Right atrium auricular region (tissue), 2 donors: ENCODE data around the gene RPL22. TPM values are rescaled to one million over a fixed set of nuclear protein-coding genes. Genes with fewer than 3 reads are reported as not detected.
A peak's percentile ranks its signal among the peaks of the same experiment; 100 is the strongest.

Source experiments
- DNase-seq: peaks from one replicate; pipeline ENCODE4 v3.0.0-alpha.2; 2019; ENCODE audit warnings: low spot score
- H3K27ac ChIP-seq, 2 donors: fragments of 200-600 bp; sonication (generic); 1 replicate in 1 of 2; 2 replicates in 1 of 2; pipeline ENCODE4 v1.5.1; 2016 to 2019
- H3K27me3 ChIP-seq, 2 donors: fragments of 200-600 bp; sonication (generic); one replicate each; pipeline versions ENCODE4 v1.5.1 to v1.6.0; 2017 to 2019
- H3K36me3 ChIP-seq: fragments of 200-600 bp; sonication (generic); one replicate; pipeline ENCODE4 v1.5.1; 2016
- H3K4me1 ChIP-seq, 2 donors: fragments of 200-600 bp; sonication (generic); one replicate each; pipeline versions ENCODE4 v1.5.1 to v1.6.0; 2017 to 2019
- H3K4me3 ChIP-seq, 2 donors: fragments of 200-600 bp; sonication (generic); 1 replicate in 1 of 2; 2 replicates in 1 of 2; pipeline ENCODE4 v1.5.1; 2017 to 2019; ENCODE audit warnings: mild to moderate bottlenecking in 1 of 2, moderate library complexity in 1 of 2
- H3K9me3 ChIP-seq, 2 donors: fragments of 200-600 bp; sonication (generic); one replicate each; pipeline ENCODE4 v1.5.1; 2019
- total RNA-seq, 2 donors: library from RNA; depleted of rRNA; stranded (reverse); fragments of >200 nt; gene quantifications; one replicate each; pipeline ENCODE4 v1.1.0, GENCODE V29; 2016
- TF ChIP-seq, protein P1 (sequence below), 2 donors: fragments of 200-600 bp; sonication (generic); IDR thresholded peaks; one replicate each; pipeline ENCODE4 v1.5.1; 2019; ENCODE audit warnings: antibody characterized with exemption in 2 of 2

The RPL22 gene
- total RNA-seq, 2 donors from 2014 or later = 75.4 to 115 TPM

DNA sequence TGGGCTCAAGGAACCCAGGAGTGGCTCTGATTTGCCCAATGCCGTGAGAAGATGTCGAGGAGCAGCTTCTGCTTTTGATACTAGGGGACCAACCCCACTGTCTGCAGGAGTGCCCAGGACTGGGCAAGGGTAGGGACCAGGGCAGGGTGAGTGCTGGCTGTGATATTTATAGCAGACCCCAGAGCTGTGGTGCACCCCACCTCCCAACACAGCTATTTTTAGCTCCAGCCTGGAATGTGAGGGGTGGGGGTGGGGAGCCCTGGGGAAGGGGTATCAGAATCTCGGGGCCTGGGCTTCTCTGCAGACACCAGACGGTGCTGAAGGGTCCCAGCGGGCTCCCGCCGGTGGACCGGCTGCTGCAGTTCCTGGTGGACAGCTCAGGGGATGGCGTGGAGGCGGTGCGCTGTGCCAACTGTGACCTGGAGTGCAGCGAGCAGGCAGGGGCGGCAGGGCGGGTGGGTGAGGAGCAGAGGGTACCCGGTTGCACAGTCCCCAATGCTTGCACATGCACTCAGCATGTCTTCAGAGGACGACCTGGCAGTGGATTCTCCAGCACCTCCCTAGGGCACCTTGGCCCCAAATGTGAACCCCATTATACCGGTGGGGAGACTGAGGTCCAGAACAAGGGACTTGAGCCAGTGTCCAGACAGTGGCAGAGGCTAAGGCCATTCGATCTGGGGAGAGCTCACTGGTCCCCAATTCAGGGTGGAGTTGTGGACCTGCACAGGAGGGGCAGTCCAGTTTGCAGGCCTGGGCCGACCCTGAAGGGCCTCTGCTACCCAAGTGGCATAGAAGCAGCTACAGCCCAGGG, 7.9 kb upstream of the RPL22 start:
- TF ChIP-seq, protein P1, sequence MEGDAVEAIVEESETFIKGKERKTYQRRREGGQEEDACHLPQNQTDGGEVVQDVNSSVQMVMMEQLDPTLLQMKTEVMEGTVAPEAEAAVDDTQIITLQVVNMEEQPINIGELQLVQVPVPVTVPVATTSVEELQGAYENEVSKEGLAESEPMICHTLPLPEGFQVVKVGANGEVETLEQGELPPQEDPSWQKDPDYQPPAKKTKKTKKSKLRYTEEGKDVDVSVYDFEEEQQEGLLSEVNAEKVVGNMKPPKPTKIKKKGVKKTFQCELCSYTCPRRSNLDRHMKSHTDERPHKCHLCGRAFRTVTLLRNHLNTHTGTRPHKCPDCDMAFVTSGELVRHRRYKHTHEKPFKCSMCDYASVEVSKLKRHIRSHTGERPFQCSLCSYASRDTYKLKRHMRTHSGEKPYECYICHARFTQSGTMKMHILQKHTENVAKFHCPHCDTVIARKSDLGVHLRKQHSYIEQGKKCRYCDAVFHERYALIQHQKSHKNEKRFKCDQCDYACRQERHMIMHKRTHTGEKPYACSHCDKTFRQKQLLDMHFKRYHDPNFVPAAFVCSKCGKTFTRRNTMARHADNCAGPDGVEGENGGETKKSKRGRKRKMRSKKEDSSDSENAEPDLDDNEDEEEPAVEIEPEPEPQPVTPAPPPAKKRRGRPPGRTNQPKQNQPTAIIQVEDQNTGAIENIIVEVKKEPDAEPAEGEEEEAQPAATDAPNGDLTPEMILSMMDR (IDR thresholded peaks at IDR 0.05) = no peak
- peaks cover 0 to 50% of the 10 kb centered on the region in 2 donors for H3K4me1 ChIP-seq
- no peaks in the 10 kb centered on the region for H3K27me3 ChIP-seq
- no peaks in the 10 kb centered on the region for H3K9me3 ChIP-seq
- H3K27ac ChIP-seq = peak overlapping the region; percentile 84 to 91
- peaks cover 21% of the 10 kb centered on the region for H3K36me3 ChIP-seq
- H3K4me3 ChIP-seq = peak overlapping the region; percentile 57 to 61
- no peak for DNase-seq

DNA sequence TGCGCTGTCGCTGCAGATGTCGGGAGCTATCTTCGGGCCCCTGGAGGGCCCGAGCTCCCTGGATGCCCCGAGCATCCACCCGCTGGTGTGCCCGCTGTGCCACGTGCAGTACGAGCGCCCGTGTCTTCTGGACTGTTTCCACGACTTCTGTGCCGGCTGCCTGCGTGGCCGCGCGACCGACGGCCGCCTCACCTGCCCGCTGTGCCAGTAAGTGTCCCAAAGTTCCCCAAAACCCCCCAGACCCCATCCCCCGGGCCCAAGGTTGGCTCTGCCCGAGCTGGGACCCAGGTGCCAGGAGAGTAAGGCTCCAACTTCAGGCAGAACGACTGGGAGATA, 7.1 kb upstream of the RPL22 start:
- DNase-seq = no peak
- Histone ChIP-seq H3K4me1 (peaks cover 0 to 50% of the 10 kb centered on the region in 2 donors), H3K9me3 (no peaks in the 10 kb centered on the region), H3K36me3 (peaks cover 13% of the 10 kb centered on the region), H3K27me3 (no peaks in the 10 kb centered on the region), H3K27ac (peak overlapping the region; percentile 84 to 91), H3K4me3 (peak overlapping the region; percentile 57 to 61)
- TF ChIP-seq, protein P1 (IDR thresholded peaks at IDR 0.05) = no peak

DNA sequence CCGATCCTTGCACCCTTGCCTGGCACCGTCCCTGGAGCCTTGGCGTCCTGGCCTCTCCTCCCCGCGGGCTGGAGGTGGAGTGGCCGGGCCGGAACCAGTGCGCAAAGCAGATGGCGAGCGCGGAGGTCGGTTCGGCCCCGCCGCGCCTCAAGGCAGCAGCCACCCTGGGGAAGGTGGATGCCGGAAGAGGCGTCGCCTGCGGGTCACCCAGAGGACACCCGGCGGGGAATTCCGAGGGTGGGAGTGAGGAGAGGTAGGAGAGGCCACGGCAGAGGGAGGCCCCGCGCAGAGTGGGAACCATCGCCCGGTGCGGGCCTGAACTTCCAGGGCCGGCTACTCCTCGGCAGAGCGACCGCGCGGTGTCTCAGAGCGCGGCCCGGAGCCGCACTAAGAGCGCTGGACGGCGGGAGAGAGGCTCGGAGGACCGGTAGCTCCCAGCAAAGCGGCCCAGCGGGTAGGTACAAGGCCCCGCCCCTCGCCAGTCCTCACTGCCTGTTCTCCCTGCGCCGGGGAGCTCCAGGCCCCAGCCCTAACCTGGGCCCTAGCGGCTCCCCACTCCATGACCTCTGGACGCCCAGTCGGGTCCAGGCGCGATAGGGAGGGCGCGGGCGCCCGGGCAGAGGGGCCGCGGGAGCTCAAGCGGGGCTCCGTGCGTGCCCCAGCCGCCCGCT, 6.6 kb upstream of the RPL22 start, which contains the start of gene RNF207:
RNF207 (plus strand) TSS at position 271 of the 671 bp plus-strand sequence. CDS start 417 bp downstream, outside the sequence.
- Histone ChIP-seq H3K27me3 (no peaks in the 10 kb centered on the region), H3K36me3 (peaks cover 10% of the 10 kb centered on the region), H3K27ac (peak within 1 kb of the TSS; percentile 84 to 91), H3K4me3 (peak within 1 kb of the TSS; percentile 57 to 61), H3K4me1 (peaks cover 0 to 50% of the 10 kb centered on the region in 2 donors), H3K9me3 (no peaks in the 10 kb centered on the region)
- DNase-seq = no peak
- TF ChIP-seq, protein P1 (IDR thresholded peaks at IDR 0.05) = no peak

DNA sequence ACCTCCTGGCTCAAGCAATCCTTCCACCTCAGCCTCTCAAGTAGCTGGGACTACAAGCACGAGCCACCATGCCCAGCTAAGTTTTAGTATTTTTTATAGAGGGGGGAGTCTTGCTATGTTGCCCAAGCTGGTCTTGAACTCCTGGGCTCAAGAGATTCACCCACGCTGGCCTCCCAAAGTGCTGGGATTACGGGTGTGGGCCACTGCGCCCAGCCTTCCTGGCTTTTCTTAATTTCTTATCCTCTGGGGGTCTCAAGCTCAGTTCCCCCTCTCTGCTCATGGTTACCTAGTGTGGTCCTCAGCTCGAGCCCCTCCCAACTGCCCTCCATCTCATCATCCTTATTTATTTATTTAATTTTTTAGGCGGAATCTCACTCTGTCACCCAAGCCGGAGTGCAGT, 2.9 kb upstream of the RPL22 start:
- H3K4me3 ChIP-seq = no peak overlapping the region
- H3K9me3 ChIP-seq = no peaks in the 10 kb centered on the region
- TF ChIP-seq, protein P1 (IDR thresholded peaks at IDR 0.05) = no peak
- no peaks in the 10 kb centered on the region for H3K27me3 ChIP-seq
- H3K4me1 ChIP-seq = peaks cover 0 to 52% of the 10 kb centered on the region in 2 donors
- H3K36me3 ChIP-seq = no peaks in the 10 kb centered on the region
- no peak for DNase-seq
- no peak overlapping the region for H3K27ac ChIP-seq

DNA sequence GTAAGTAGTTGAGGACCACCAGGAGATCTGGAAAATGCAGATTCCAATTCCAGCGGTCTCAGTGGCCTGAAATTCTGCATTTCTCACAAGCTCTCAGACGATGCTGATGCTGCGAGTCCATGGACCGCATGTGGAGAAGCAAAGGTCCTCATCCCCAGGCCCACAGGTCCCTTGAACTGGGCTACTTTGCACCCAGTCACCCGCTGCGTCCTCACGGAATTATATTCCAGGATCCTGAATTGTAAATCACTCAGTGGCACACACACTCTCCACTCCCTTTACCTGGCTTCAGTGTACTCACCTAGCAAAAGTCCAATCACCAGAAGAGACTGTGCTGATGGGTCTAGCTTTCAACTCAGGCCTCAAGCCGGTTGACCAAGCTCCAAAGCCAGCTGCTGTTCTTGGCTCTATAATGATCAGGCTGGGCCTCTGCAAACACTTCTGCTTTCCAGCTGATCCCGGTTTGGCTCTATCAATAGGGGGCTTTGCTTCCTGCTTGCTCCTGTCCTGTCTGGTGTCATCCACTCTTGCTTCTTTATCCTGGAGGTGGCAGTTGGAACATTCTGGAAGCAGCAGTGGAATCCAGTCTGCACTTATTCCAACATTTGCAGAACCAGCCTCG, 904 bp upstream of the RPL22 start:
- TF ChIP-seq, protein P1 (IDR thresholded peaks at IDR 0.05) = no peak
- H3K4me3 ChIP-seq = peak overlapping the region; percentile 96 to 98
- no peak for DNase-seq
- H3K4me1 ChIP-seq = peaks cover 0 to 32% of the 10 kb centered on the region in 2 donors
- H3K36me3 ChIP-seq = peaks cover 16% of the 10 kb centered on the region
- H3K27me3 ChIP-seq = no peaks in the 10 kb centered on the region
- peak overlapping the region; percentile 84 to 86 for H3K27ac ChIP-seq
- H3K9me3 ChIP-seq = no peaks in the 10 kb centered on the region
